GM21786 (cell line): ENCODE results near the gene GNAL.

Experiments used
- ATAC-seq: cut with Tn5 transposase; IDR thresholded peaks from one replicate; pipeline ENCODE4 v1.9.1; 2021; ENCODE audit not compliant: unreplicated experiment

GNAL gene

DNA sequence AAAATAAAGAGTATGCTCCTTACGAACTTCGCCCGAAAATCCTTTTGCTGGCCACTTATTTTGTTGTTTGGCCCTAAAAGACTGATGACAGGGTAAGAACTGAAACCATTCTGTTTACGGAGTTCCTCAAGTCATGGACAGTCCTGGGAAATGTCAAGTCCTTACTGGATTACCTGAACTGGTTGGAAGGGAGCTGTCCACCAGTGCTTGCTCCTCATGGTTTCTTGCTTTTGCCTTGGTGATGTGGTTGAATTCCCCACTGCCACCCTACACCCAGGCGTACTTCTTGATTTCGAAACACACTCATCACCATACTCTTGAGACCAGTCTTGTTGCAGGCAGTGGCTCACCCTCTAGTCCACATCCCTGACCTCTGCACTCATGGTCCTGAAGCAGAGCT, 113.1 kb downstream of the GNAL start:
- ATAC-seq: no peak

DNA sequence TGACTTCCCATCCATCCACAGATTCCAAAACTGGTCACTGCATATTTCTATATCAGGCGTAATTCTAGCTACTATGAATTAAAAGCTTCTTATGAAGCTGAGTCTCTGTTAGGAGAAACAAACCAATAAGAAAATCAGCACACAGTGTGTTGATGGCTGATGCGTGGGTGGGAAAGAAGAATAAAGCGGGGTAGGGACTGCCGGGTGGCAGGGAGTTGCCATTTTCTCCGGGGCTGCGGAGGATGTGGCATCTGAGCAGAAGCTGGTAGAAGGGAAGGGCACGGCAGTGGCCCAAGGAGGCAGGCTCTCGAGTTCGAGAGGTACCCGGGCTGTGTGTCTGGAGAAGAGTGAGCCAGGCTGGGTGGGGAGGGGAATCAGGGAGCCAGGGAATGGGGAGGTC, 113.5 kb downstream of the GNAL start:
- no peak for ATAC-seq

DNA sequence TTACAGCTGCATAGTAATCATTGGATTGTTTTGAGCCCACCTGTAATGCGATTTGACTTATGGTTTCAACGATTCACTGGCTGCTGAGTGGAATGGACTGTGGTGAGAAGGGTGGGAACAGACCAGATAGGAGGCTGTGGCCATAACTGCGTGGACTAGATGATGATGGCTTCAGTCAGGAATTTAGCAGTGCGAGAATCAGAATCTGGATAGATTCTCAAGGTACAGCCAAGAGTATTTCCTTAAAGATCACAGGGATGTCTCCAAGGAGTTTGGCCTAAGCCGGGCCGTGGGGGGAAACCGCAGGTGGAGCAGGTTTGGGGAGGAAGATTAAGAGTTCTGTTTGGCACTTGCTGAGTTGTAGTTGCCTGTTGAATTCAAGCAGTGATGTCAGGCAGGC, 118.2 kb downstream of the GNAL start:
- ATAC-seq: no peak

DNA sequence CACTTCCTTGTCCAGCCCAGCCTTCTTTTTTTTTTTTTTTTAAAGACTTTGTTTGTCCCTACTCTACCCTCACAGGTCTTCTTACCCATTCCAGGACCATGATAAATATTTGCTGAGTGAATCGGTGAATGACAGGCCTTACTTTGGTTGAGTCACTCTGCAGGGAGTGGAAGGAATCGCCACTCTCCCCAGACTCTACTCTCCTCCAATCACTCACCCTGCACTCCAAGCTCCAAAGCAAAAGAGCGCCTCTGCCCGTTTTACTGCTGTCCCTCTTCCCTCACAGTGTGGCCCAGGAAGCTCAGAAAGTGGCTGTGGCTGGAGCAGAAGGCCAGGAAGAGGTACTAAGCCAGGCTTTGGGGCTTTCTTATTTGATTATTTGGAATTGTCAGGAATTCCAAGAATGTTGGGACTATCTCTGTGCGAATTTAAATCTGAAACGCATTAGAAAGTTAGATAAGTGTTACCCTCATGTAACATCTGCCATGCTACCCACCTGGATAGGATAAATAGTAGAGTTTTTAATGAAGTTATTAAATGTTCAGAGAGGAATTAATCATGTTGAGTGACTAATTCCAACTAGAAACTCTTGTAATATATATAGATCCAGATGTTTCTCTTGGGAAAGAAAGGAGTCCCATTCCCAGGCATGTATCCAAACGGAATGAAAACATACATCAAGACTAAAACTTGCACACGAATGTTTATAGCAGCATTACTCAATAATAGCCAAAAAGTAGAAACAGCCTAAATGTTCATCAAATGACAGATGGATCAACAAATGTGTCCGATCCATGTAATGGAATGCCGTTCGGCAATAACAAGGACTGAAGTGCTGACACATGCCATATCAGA, 119.2 kb downstream of the GNAL start:
- ATAC-seq: no peak

DNA sequence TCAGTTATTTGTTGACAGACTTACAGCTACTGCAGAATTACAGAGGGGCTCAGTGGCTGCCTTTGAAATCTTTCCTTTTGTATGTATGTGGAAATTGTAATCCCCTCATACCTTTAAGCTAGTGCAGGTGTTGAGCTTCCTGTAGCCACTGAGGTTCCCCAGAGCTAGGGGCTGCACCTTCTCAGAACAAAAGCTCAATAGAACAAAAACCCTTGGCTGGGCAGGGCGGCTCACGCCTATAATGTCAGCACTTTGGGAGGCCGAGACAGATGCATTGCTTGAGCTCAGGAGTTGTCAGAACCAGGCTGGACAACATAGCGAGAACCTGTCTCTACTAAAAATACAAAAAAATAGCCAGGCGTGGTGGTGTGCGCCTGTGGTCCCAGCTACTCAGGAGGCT, 120.8 kb downstream of the GNAL start:
- no peak for ATAC-seq

DNA sequence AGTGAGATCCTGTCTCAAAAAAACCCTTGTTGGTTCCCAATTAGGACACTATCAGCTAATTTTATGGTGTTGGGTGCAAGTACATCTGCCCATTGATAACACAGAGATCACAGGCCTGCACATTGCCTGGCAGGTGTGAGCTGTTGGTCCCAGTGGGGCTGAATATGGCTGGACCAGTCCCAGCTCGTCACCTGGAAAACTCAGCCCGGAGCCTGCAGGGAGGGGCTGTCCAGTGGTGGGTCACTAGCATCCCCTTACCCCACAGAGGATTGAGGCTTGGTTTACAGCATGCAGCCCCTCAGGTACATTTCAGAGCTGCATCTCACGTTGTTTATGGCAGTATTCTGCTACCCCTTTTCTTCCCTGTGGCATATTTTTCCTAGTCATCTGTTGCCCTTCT, 121.3 kb downstream of the GNAL start:
- ATAC-seq: no peak

DNA sequence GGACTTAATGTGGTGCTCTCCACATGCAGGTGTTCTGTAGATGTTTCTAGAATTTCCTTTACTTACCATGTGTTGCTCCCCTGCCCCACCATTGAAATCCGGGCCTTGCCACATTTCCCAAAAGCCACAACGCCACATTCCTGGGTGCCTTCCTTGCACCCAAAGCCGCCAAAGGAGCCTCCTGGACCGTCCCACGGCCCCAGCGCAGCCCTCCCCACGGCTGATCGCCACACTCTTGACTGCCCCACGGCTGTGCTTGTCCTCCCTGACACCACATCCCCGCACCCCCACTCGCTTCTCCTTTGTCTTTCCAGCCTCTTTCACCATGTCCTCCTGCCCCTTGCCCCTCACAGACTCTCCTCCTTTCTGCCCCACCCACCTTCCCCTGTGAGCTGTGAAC, 121.9 kb downstream of the GNAL start:
- ATAC-seq: no peak

DNA sequence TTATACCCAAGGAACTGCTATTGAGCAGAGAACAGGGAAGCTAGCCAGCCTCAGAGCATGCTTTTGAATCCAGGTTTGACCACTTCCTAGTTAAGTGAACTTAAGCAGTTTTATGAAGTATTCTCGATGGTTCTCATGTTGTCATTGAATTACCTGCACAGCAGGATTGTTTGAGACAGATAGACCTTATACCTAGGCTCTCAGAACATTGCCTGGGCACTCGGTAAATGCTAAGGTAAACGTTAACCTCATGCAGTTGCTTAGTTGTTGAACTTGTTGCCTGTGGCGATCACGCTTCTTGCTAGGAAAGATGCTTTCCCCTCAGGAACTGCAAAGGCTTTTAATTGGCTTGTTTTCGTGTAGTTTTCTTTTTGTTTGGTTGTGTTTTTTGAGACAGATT, 128.2 kb downstream of the GNAL start:
- no peak for ATAC-seq

DNA sequence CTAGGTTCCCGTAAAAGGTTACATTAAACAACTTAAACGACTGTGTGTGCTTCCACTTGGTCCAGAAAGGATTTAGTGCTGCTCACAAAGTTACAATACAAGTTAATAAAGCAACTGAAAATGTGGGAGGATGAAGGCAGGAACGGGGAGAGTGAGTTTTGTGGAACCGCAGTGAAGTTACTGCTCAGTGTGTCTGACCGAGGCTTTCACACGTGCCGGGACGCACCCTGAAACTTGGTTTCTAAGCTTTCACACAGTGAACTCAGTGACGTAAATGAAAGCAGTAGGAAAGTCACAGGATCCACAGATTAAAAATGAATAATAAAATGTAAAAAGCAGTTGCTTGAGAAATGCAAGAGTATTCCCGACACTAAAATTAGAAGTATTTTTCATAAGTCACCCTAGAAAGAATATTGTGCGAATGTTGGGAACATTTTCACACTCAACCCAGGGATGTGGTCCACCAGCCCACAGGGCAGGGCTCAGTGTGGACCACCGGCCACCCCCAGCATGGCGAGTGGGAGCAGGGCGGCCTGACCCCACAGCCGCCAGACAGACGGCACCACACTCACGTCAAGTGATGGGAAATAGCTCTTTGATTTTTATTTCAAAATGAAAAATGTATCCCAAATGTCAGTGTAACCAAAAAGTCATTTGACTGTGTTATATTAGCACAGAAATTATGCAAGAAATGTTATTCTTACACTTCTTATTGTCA, 129.6 kb downstream of the GNAL start:
- no peak for ATAC-seq

DNA sequence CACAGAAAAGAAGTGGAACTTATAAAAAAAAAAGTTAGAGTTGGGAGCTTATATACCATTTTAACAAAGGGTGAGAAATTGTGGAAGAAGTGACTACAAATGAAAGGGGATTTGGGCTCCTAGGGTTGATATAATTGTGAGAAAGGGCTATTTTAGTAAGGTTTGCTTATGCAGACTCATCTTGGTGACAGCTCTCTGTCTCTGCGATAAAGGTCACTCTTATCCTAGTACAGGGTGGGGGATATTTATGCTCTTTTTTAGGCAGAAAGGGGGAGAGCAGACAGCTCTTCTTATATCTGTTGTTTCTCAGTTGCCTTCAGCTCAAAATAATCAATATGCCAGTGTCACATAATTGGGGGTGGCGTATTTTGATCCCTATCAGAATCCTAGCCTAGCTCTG, 130.9 kb downstream of the GNAL start:
- no peak for ATAC-seq

DNA sequence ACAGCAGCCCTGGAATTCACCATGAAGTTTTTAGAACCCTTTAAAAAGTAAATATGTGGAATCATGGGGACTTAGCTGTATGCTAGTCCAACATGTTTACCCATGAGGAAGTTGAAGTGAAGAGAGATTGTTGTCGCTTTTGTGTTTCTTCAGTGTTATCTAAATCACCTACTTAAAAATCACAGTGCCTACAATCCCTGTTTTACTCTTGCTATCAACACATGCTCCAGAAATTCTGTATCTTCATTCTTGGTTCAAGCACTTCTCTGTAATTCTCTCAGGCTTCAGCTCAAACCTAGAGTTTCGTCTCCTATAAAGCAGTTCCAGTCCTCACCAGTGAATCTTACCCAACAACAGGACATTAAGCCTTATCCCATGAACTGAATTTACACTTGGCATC, 131.6 kb downstream of the GNAL start:
- no peak for ATAC-seq

DNA sequence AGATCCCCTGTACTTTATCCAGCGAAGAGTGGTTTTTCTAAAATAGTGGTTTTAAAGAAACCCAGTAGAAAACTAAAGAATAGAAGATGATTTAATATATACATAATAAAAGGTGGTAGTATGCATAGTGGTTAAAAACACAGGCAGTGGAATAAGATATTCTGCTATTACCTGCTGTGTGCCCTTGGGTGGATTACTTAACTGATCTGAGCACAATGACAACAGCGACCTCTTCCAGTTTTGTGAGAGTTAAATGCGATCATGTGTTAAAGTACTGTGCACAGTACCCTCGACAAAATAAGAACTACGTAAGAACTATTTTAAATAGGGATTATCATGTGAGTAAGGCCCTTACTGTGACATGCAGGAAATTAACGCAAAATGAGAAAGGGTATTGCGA, 132.1 kb downstream of the GNAL start:
- no peak for ATAC-seq

DNA sequence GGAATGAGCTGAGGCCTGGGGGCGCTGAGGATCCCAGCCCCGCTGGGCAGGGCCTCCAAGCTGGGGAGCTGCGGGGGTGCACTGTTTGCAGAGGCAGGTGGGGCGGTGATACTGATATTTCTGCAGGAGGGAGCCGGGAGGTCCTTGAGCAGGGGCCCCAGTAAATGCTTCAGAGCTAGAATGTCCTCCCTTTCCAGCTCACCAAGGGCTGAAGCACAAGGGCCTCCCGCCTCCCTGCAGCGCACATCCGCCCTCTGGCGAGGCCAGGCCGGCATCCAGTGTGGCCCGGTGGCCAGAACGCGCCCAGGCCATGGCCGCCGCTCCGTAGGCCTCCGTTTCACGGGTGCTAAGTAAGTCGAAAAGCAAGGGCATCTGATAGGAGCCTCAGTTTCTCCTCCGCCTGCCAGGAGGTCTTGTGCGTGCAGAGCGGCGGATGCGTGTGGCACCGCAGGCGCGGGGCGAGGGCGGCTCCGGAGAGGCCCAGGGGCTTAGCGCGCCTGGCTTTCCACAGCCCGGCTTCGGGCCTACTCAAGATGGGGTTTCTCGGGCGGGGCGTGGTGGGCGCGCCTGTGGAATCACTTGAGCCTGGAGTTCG, 132.7 kb downstream of the GNAL start:
- ATAC-seq: no peak

DNA sequence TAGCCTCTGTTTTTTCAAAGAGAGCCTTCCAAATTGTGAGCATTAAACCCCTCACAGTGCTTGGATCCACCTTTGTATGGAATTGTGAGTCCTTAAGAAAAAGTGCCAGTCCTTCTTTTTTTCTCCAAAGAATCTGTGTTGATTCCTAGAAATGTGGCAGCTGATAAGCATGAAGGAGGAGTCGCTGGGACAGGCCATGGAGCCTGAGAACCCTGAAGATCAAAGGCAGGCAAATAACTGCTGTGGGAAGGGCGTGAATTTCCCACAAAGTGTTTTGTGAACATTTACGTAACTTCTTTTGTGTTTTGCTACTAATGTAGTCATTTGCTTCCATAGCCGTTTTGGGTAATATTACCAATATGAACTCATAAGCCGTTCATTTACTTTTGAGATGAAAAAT, 134.5 kb downstream of the GNAL start:
- ATAC-seq: no peak

DNA sequence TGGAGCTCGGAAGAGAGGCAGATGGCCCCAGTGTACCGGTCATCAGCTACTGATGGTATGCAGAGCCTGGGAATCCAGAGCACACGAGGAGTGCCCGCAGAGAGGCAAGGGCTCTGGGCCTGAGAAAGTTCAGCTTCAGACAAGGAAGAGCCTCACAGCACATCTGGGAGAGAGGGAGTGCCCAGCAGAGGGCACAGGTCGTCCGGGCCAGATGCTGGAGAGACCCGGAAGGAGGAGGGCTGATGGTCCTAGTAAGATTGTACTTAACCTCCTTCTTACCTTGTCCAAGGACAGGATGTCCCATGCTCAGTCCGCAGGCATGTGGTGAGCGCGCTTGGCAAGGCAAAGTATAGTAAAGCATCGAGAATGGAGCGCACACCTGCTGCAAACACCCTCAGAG, 137.8 kb downstream of the GNAL start:
- no peak for ATAC-seq

DNA sequence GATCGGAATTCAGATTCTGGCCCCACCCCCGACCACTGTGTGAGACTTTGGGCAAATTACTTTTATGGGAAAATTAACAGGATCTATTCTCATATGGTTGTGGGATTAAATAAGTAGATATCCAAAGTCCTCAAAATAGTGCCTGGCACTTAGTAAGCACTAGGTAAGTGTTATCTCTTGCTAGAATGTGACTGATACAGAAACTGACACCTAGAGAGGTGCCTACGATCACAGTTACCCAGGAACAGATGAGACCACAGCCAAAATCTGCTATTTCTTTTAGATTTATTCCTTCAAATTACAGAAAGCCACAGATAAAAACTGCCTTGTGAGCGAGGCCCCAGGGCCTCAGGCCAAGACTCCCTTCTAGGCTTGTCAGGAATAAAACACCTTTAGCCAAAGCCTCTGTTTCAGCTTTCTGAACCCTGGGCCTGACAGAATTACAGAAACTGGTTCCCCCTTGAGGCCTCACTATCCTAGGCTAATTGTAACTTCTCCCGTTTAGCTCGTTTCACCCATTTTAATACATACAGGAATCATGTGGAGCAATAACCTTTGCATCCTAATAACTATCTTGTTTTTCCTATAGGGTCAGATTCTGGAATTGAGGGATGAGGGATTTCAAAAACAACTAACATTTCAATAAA, 139.8 kb downstream of the GNAL start:
- ATAC-seq: no peak

DNA sequence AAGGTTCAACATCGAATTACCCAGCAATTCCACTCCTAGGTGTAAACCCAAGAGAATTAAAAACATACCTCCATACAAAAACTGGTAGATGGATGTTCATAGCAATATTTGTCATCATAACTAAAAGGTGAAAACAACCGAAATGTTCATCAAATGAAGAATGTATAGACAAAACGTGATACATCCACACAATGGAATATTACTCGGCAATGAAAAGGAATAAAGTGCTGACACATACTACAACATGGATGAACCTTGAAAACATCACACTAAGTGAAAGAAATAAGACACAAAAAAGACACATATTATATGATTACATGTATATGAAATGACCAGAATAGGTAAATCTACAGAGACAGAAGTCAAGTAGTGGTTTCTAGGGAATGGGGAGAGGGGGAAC, 141.5 kb downstream of the GNAL start:
- ATAC-seq: no peak

DNA sequence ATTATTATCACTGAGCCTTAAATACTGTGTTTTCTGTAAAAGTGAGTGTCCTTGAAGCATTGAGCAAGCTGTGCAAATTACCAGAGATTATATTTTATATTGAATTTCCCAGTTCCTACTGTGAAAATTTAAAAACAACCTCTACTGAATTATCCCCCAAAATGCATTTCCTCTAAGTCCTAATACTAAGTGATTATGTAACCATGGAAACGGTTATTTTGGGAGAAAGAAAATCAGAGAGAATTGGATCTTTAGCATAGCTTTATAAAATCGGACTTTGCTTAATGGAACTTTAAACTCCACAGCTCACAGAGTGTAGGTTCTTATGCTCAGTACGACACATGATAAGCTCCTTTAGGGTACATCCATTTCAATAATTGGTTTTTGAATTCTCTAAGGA, 142.9 kb downstream of the GNAL start:
- no peak for ATAC-seq

DNA sequence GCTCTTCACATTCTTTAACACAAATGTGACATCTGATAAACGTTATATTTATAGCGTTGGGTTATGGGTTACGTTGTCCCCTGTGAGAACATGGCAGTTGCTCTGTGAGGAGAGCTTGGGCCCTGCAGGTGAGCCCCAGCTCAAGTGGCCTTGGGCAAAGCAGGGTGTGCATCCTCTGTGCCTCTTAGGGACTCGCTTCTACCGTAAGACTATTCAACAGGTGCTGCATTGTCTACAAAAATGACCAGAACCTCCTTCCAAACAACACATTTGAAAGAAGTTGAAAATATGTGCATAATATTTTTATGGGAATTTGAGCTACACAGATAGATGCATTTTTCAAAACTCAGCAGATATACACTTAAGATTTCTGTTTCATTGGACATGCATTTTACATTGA, 145.7 kb downstream of the GNAL start:
- no peak for ATAC-seq

DNA sequence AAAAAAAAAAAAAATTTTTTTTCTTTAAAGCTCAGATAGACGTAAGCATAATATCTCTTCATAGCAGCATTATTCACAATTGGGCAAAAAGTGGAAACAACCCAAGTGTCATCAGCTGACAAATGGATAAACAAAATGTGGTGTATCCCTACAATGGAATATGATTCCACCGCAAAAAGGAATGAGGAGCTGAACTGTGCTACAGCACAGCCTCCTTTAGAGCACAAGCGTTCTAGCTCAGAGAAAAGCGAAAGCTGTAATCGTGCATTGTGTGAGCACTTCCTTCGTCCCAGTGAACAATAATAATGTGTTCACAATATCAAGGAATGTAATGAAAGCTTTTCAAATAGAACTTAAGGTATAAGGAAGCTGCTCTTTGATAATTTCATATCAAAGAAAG, 150.5 kb downstream of the GNAL start:
- ATAC-seq: no peak

DNA sequence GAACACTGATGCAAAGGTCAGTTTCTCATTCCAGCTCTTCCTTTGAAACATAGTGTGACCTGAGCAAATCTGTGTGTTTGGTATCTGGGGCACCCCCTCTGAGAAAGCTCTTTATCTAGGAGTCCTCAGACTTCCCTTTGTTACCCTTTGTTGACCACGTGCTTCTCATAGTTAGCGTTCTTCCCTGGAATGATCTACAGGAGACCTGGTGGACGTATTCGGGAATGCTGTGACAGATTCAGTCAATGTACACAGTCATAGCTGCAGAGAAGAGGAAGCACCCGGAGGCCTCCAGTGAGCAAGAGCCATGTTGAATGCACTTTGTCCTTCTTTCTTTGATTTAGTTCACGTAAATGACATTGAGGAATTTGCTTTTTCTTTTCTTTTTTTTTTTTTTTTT, 151.4 kb downstream of the GNAL start:
- no peak for ATAC-seq

DNA sequence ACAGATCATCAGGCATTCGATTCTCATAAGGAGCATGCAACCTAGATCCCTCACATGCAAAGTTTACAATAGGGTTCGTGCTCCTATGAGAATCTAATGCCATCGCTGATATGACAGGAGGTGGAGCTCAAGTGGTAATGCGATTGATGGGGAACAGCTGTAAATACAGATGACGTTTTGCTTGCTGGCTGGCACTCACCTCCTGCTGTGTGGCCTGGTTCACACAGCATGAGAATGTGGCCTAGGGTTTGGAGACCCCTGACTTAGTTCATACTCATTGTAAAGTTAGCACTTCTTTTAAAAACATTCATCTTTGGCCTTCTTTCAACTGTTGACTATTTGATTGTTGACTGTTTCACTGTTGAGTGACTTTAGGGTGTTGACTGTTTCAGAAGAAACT, 153.5 kb downstream of the GNAL start:
- no peak for ATAC-seq
